Subcutaneous abdominal adipose tissue (tissue), 5 donors: ENCODE results near the gene RFESD.

ENCODE experiments used
- H3K27ac ChIP-seq: one replicate; pipeline ENCODE4 v1.7.0; 2013; ENCODE audit warnings: low read depth, mild to moderate bottlenecking, inconsistent platforms, low read length, moderate library complexity
- H3K27me3 ChIP-seq, 5 donors: one replicate each; pipeline ENCODE4 v1.7.0; 2013; ENCODE audit warnings: low read length in 5 of 5, inconsistent platforms in 1 of 5; ENCODE audit not compliant: control insufficient read depth in 5 of 5, insufficient read depth in 4 of 5
- H3K36me3 ChIP-seq, 5 donors: one replicate each; pipeline ENCODE4 v1.7.0; 2013; ENCODE audit warnings: low read length in 5 of 5; ENCODE audit not compliant: control insufficient read depth in 5 of 5, insufficient read depth in 5 of 5
- H3K4me1 ChIP-seq, 5 donors: one replicate each; pipeline ENCODE4 v1.7.0; 2013; ENCODE audit warnings: low read length in 5 of 5, mild to moderate bottlenecking in 3 of 5, moderate library complexity in 1 of 5; ENCODE audit not compliant: control insufficient read depth in 5 of 5, insufficient read depth in 5 of 5
- H3K4me3 ChIP-seq, 5 donors: one replicate each; pipeline ENCODE4 v1.7.0; 2013; ENCODE audit warnings: low read length in 5 of 5, low read depth in 1 of 5
- H3K9ac ChIP-seq, 5 donors: one replicate each; pipeline ENCODE4 v1.7.0; 2013; ENCODE audit warnings: low read length in 5 of 5, mild to moderate bottlenecking in 4 of 5, moderate library complexity in 3 of 5
- H3K9me3 ChIP-seq, 5 donors: one replicate each; pipeline ENCODE4 v1.7.0; 2013; ENCODE audit warnings: low read length in 5 of 5; ENCODE audit not compliant: control insufficient read depth in 5 of 5
- donor health status: healthy.
- donor health status: healthy.
- donor health status: healthy.
- donor health status: healthy.
- donor health status: healthy.

RFESD gene

DNA sequence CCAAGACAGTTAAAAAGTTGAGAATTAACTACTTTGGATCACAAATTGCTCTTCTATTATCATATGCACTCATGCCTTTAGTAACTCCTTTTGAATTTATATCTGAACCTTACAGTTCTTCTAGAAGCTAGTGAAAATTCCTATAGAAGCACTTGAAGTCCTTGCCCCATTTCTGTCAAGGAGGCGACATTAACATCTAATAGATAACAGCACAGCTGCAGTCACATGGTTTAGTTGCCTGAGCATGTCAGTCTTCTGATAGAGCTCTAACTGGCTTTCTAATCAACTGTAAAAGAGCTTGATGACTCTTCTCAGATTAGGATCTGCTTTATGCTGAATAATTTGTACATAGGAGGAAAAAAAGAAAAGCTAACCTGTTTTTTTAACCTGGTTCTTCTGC is 9.0 kb downstream of the RFESD start:
- H3K27me3 ChIP-seq = no peaks in the 10 kb centered on the region
- H3K9ac ChIP-seq = no peak overlapping the region
- H3K9me3 ChIP-seq = no peaks in the 10 kb centered on the region
- H3K4me3 ChIP-seq = no peak overlapping the region
- H3K4me1 ChIP-seq = no peaks in the 10 kb centered on the region
- H3K36me3 ChIP-seq = peaks cover 0 to 22% (median 2%) of the 10 kb centered on the region in 5 donors
- no peak overlapping the region for H3K27ac ChIP-seq

DNA sequence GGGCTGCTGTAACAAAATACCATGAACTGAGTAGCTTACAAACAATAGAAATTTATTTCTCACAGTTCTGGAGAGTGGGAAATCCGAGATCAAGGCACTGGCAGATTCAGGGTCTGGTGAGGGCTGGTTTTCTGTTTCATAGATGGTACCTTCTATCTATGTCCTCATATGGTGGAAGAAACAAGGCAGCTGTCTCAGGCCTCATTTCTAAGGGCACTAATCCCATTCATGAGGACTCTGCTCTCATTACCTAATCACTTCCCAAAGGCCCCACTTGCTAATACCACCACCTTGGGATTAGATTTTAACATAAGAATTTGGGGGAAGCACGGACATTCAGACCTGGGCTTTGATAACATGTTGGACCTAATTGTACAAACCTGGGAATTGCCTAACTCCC is 13.5 kb downstream of the RFESD start:
- H3K4me1 ChIP-seq = peaks cover 0 to 9% (median 3%) of the 10 kb centered on the region in 5 donors
- peaks cover 0 to 18% (median 0%) of the 10 kb centered on the region in 5 donors for H3K36me3 ChIP-seq
- H3K27ac ChIP-seq = no peak overlapping the region
- no peak overlapping the region for H3K9ac ChIP-seq
- H3K9me3 ChIP-seq = no peaks in the 10 kb centered on the region
- no peaks in the 10 kb centered on the region for H3K27me3 ChIP-seq
- H3K4me3 ChIP-seq = no peak overlapping the region

DNA sequence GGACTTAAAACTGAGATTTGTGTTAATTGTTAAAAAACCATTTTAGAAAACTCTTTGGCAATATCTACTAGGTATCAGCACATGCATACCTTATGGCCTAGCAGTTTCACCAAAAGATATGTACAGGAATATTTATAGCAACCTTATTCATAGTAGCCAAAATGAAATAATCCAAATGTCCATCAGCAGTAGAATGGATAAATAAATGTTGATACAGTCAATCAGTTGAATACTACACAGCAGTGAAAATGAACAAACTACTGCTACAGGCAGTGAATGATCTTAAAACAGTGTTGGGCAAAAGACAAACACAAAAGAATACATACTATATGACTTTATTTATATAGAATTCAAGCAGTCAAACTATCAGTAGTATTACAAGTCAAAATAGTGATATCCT is 16.4 kb downstream of the RFESD start:
- Histone ChIP-seq H3K4me1 (peaks cover 0 to 9% (median 3%) of the 10 kb centered on the region in 5 donors), H3K27ac (no peak overlapping the region), H3K36me3 (peaks cover 0 to 8% (median 0%) of the 10 kb centered on the region in 5 donors), H3K4me3 (no peak overlapping the region), H3K9me3 (no peaks in the 10 kb centered on the region), H3K27me3 (no peaks in the 10 kb centered on the region), H3K9ac (no peak overlapping the region)

DNA sequence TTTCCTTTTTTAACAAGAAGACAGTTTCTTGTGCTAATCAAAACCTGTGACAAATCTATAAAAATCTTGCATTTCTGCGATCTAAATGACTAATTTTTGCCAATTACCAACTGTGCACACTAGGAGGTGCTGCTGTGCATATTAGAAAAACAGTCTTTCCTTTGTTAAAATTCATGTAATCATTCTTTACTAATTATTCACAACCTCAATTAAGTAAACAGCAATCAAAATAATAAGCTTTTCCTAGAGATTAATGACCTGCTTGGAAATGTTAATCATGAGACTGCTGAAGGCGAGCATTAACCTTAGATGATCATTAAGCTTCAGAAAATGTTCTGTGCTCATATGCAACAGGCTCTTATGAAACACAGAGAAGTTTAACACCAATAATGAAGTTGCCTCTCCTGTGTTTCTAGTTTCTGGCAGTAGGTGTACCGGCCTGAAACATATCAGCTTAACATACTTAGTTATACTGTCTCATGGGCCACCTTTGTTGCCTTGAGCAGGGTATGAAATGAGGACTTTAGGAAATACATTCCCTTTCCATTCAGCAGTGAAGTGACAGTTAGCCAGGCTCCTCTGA is 17.7 kb downstream of the RFESD start:
- no peaks in the 10 kb centered on the region for H3K9me3 ChIP-seq
- peaks cover 0 to 10% (median 8%) of the 10 kb centered on the region in 5 donors for H3K4me1 ChIP-seq
- no peak overlapping the region for H3K4me3 ChIP-seq
- H3K27me3 ChIP-seq = no peaks in the 10 kb centered on the region
- peaks cover 0 to 2% (median 0%) of the 10 kb centered on the region in 5 donors for H3K36me3 ChIP-seq
- H3K27ac ChIP-seq = peak overlapping the region; percentile 13
- H3K9ac ChIP-seq = no peak overlapping the region

DNA sequence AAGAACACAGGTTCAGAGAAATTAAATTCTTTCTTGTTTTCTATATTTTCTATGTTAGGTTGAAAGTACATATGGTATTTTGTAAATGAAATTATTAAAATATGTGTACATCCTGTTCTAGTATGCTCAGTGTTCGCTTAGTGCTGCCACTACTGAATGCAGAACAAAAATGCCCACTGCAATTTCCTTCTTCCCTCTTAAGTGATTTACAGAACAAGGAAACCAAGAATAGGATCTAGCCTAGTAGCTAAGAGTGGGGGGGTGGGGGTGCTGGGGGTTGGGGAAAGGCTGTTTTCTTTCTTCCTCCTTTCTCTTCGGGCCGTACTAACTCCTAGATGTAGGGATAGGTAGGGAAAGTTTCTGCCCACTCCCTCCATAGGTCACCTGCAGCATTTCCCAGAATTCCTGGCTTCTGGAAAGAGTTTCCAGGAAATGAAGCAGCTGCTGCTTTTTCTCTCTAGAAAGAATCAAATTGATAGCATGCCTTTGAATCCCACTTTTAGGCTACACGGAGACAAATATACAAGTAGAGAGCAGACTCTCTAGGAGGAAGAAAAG is 20.6 kb downstream of the RFESD start:
- Histone ChIP-seq H3K27ac (no peak overlapping the region), H3K9me3 (no peaks in the 10 kb centered on the region), H3K4me3 (no peak overlapping the region), H3K9ac (no peak overlapping the region), H3K36me3 (no peaks in the 10 kb centered on the region), H3K27me3 (no peaks in the 10 kb centered on the region), H3K4me1 (peaks cover 0 to 19% (median 12%) of the 10 kb centered on the region in 5 donors)

DNA sequence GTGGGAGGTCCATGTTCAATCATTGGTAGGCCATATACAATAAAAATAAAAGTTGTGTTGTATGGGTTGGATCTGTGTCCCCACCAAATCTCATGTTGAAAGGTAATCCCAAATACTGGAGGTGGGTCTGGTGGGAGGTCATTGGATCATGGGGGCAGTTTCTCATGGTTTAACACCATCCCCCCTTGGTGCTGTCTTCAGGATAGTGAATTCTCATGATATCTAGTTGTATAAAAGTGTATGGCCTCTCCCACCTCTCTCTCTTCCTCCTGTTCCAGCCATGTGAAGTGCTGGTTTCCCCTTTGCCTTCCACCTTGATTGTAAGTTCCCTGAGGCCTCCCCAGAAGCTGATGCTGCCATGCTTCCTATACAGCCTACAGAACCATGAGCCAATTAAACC is 21.1 kb downstream of the RFESD start:
- H3K9me3 ChIP-seq = no peaks in the 10 kb centered on the region
- H3K4me3 ChIP-seq = no peak overlapping the region
- H3K4me1 ChIP-seq = peaks cover 0 to 24% (median 13%) of the 10 kb centered on the region in 5 donors
- no peaks in the 10 kb centered on the region for H3K36me3 ChIP-seq
- H3K27me3 ChIP-seq = no peaks in the 10 kb centered on the region
- H3K27ac ChIP-seq = no peak overlapping the region
- H3K9ac ChIP-seq = no peak overlapping the region

DNA sequence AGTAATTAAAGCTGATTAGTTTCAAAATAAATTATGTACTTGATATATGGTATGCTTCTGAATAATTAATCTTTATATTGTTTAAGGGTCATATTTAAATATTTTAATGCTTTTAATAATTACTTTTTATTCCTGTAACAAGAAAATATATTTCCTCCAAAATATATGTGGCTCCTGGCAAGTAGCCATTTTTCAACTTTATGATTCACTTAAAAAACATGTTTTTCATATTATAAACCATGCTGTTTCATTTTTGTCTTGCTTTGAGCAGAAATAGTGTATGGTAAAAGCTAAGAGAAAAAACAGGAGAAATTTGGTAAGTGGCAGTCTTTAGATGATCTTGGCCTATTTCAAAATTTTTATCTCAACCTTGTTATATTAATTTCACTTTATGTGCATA is 21.6 kb downstream of the RFESD start:
- no peak overlapping the region for H3K27ac ChIP-seq
- H3K27me3 ChIP-seq = no peaks in the 10 kb centered on the region
- H3K4me3 ChIP-seq = no peak overlapping the region
- H3K9me3 ChIP-seq = no peaks in the 10 kb centered on the region
- no peak overlapping the region for H3K9ac ChIP-seq
- H3K36me3 ChIP-seq = no peaks in the 10 kb centered on the region
- peaks cover 0 to 29% (median 19%) of the 10 kb centered on the region in 5 donors for H3K4me1 ChIP-seq

DNA sequence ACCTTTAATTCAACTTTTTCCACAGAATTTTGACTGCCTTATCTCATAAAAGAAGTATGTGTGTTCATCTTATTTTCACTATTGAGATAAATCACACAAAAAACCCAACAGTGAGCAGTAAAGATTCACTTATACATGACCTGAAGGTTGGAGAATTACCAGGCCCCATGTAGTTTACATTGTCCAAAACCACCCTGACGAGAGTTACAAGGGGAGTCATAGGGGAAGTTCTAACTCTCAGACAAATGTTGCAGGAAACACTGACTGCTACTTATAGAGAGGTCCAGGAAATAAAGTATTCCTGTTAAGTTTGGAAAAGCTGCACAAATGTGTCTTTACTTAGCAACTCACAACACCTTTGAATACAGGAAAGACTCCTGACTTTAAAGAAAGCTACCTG is 22.2 kb downstream of the RFESD start:
- no peak overlapping the region for H3K27ac ChIP-seq
- no peaks in the 10 kb centered on the region for H3K36me3 ChIP-seq
- no peaks in the 10 kb centered on the region for H3K9me3 ChIP-seq
- H3K4me1 ChIP-seq = peaks cover 0 to 31% (median 21%) of the 10 kb centered on the region in 5 donors
- no peak overlapping the region for H3K9ac ChIP-seq
- H3K4me3 ChIP-seq = no peak overlapping the region
- H3K27me3 ChIP-seq = no peaks in the 10 kb centered on the region

DNA sequence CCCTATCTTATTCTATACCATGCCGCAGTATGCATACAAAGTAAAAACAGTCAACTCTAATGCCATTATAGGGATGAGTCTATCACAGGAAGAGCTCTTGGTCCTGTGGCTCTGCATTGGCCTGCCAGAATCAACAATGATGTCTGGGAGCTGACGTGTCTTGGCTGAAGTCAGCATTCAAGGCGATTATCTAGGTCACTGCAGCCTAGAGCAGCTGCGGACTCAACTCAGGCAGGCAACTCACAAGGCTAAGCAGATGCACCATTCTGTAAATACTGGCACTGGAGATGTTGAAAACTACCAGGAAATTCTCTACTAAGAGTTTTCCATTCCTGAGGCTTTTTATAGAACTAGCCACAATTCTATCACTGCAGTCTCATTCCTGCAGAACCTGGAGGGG is 23.0 kb downstream of the RFESD start:
- H3K9ac ChIP-seq = no peak overlapping the region
- H3K27ac ChIP-seq = no peak overlapping the region
- H3K36me3 ChIP-seq = no peaks in the 10 kb centered on the region
- H3K27me3 ChIP-seq = no peaks in the 10 kb centered on the region
- peaks cover 0 to 28% (median 15%) of the 10 kb centered on the region in 5 donors for H3K4me1 ChIP-seq
- no peak overlapping the region for H3K4me3 ChIP-seq
- H3K9me3 ChIP-seq = no peaks in the 10 kb centered on the region

DNA sequence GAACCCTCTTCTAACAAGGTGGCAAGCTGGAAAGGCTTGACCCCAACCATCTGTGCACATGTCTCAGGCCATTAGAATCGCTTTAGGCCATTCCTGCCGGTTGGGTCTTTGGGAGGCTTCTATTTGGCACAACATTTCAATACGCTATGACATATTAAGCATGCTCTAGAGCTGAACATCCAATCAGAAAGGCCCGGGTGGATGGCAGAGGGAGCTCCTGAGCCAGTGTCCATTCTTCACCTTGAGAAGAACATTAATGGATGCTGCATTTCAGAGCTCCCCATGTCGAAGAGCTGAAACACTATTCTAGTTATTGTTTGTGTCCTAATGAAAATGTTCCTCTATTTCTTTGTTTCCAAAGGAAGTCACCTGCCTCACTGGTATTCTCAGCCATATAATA is 23.4 kb downstream of the RFESD start:
- H3K4me3 ChIP-seq = no peak overlapping the region
- peaks cover 0 to 27% (median 15%) of the 10 kb centered on the region in 5 donors for H3K4me1 ChIP-seq
- no peak overlapping the region for H3K9ac ChIP-seq
- no peaks in the 10 kb centered on the region for H3K9me3 ChIP-seq
- H3K27ac ChIP-seq = no peak overlapping the region
- no peaks in the 10 kb centered on the region for H3K36me3 ChIP-seq
- no peaks in the 10 kb centered on the region for H3K27me3 ChIP-seq
